Measurements from ENCODE around the gene LHFPL3.

- TF ChIP-seq NFIC (IDR thresholded peaks at IDR 0.05; ENCODE audit: low read length) (no peak), TP53 (CRISPR knock-in tag; conservative IDR thresholded peaks at IDR 0.05) (no peak), KLF11 (CRISPR knock-in tag; IDR thresholded peaks at IDR 0.05) (no peak), SMAD9 (CRISPR knock-in tag; IDR thresholded peaks at IDR 0.05) (no peak), SRSF1 (optimal IDR thresholded peaks at IDR 0.05; ENCODE audit: low read depth, low read length) (no peak), HOXA7 (CRISPR knock-in tag; IDR thresholded peaks at IDR 0.05) (no peak), POLR2AphosphoS5 (IDR thresholded peaks at IDR 0.05; ENCODE audit: low read depth, low read length) (no peak), JDP2 (CRISPR knock-in tag; IDR thresholded peaks at IDR 0.05; ENCODE audit: borderline replicate concordance) (no peak)
These were observed 531.5 kb downstream of the LHFPL3 start for GRCh38 chr7:104859754-104860426.
